CD8-positive, alpha-beta memory T cell (primary cell): ENCODE data around the gene SPEF1. TPM values are rescaled to one million over a fixed set of nuclear protein-coding genes. Genes with fewer than 3 reads are reported as not detected.
A peak's percentile ranks its signal among the peaks of the same experiment; 100 is the strongest.

Experiments used
- CTCF ChIA-PET: fragments of 350-600 bp; sonication (Branson Sonifier 250); formaldehyde crosslinking; loops from one replicate; lab custom pipeline; 2021; ENCODE audit warnings: antibody characterized with exemption; lab: Charles Lee
- POLR2A ChIA-PET: fragments of 350-600 bp; sonication (Branson Sonifier 250); formaldehyde crosslinking; loops from one replicate; lab custom pipeline; 2021; ENCODE audit warnings: antibody characterized with exemption; lab: Charles Lee
- DNase-seq, 5 donors: peaks; one replicate each; pipeline versions ENCODE4 v3.0.0 to v3.0.0-alpha.2; 2020 to 2022; ENCODE audit warnings: mixed read lengths in 1 of 5
- H3K27ac ChIP-seq: one replicate; pipeline ENCODE4 v1.7.0; 2013; ENCODE audit warnings: low read depth, mild to moderate bottlenecking, low read length, moderate library complexity
- H3K27me3 ChIP-seq: 2 replicates; pipeline ENCODE4 v1.7.0; 2013; ENCODE audit warnings: low read length, mild to moderate bottlenecking; ENCODE audit not compliant: insufficient read depth, poor library complexity, severe bottlenecking
- H3K36me3 ChIP-seq: 2 replicates; pipeline ENCODE4 v1.7.0; 2013; ENCODE audit warnings: mild to moderate bottlenecking, low read length, moderate library complexity; ENCODE audit not compliant: insufficient read depth
- H3K4me1 ChIP-seq: 2 replicates; pipeline ENCODE4 v1.7.0; 2013; ENCODE audit warnings: mild to moderate bottlenecking, low read length, moderate library complexity; ENCODE audit not compliant: insufficient read depth
- H3K4me3 ChIP-seq: 2 replicates; pipeline ENCODE4 v1.7.0; 2013; ENCODE audit warnings: mild to moderate bottlenecking, low read length
- H3K9me3 ChIP-seq: 2 replicates; pipeline ENCODE4 v1.7.0; 2013; ENCODE audit warnings: mild to moderate bottlenecking, low read length
- H3K27ac Mint-ChIP-seq, 8 donors: one replicate each; pipeline ENCODE4 v1.8.0; 2020 to 2021; ENCODE audit warnings: mixed read lengths in 8 of 8, mild to moderate bottlenecking in 6 of 8, inconsistent platforms in 3 of 8, moderate library complexity in 3 of 8
- H3K27me3 Mint-ChIP-seq, 2 donors: one replicate each; pipeline ENCODE4 v1.8.0; 2020 to 2021; ENCODE audit warnings: mixed read lengths in 2 of 2, mild to moderate bottlenecking in 1 of 2, moderate library complexity in 1 of 2
- H3K36me3 Mint-ChIP-seq, 3 donors: one replicate each; pipeline ENCODE4 v1.8.0; 2020 to 2021; ENCODE audit warnings: mixed read lengths in 3 of 3, inconsistent platforms in 1 of 3, mild to moderate bottlenecking in 1 of 3
- H3K4me1 Mint-ChIP-seq, 3 donors: one replicate each; pipeline ENCODE4 v1.8.0; 2020 to 2021; ENCODE audit warnings: mixed read lengths in 3 of 3, inconsistent platforms in 1 of 3, mild to moderate bottlenecking in 1 of 3
- H3K4me3 Mint-ChIP-seq, 7 donors: one replicate each; pipeline ENCODE4 v1.8.0; 2020 to 2021; ENCODE audit warnings: mixed read lengths in 7 of 7, mild to moderate bottlenecking in 6 of 7, moderate library complexity in 4 of 7, inconsistent platforms in 2 of 7
- H3K9me3 Mint-ChIP-seq, 5 donors: one replicate each; pipeline ENCODE4 v1.8.0; 2020 to 2022; ENCODE audit warnings: mixed read lengths in 5 of 5, mild to moderate bottlenecking in 3 of 5, moderate library complexity in 2 of 5, inconsistent platforms in 1 of 5
- polyA plus RNA-seq: library from polyadenylated mRNA; unstranded; fragments of 300-500 nt; fragmentation: Illumina TruSeq; gene quantifications from one replicate; pipeline ENCODE4 v1.2.3, GENCODE V29; 2021
- total RNA-seq, 2 experiments: library from RNA; stranded (reverse); gene quantifications; one replicate each; pipeline ENCODE4 v1.2.3, GENCODE V29; 2021

Gene SPEF1
- total and polyA plus RNA-seq, 3 experiments from 2014 or later = 0.13 to 0.24 TPM; not detected in 1

- no peaks in the 10 kb centered on the region for H3K4me1 ChIP-seq
- peak overlapping the region in 5 of 7 donors; percentile 26 to 80 (median 73) for H3K4me3 Mint-ChIP-seq
- no peaks in the 10 kb centered on the region for H3K9me3 ChIP-seq
- H3K36me3 ChIP-seq = no peaks in the 10 kb centered on the region
- no peak overlapping the region for H3K4me3 ChIP-seq
- no peaks in the 10 kb centered on the region for H3K27me3 ChIP-seq
- CTCF ChIA-PET = interaction anchor here (0.8 to 2.2 kb wide), 7 partner anchors 16 to 334 kb away, joined by 3 to 14 read pairs (median 5); partner anchors contain the start of genes ADISSP, AP5S1 and CENPB
- POLR2A ChIA-PET = no interaction called here
- H3K27ac Mint-ChIP-seq = peak overlapping the region in 2 of 8 donors; percentile 78 to 88
- H3K4me1 Mint-ChIP-seq = peaks cover 6 to 18% (median 11%) of the 10 kb centered on the region in 3 donors
- no peak overlapping the region for H3K27ac ChIP-seq
- H3K9me3 Mint-ChIP-seq = no peaks in the 10 kb centered on the region
- H3K36me3 Mint-ChIP-seq = peaks cover 0 to 12% (median 3%) of the 10 kb centered on the region in 3 donors
- H3K27me3 Mint-ChIP-seq = peaks cover 4 to 14% of the 10 kb centered on the region in 2 donors
- peak; percentile 35 to 61 (median 49) for DNase-seq
Observed at GRCh38 chr20:3751675-3752385, 29.4 kb downstream of the SPEF1 start.

- Mint-ChIP-seq H3K27ac (no peak overlapping the region), H3K36me3 (peaks cover 0 to 10% (median 2%) of the 10 kb centered on the region in 3 donors), H3K27me3 (peaks cover 4 to 18% of the 10 kb centered on the region in 2 donors), H3K9me3 (no peaks in the 10 kb centered on the region), H3K4me3 (peak overlapping the region in 2 of 7 donors; percentile 39 to 61), H3K4me1 (peaks cover 6 to 18% (median 11%) of the 10 kb centered on the region in 3 donors)
- Histone ChIP-seq H3K36me3 (no peaks in the 10 kb centered on the region), H3K4me3 (no peak overlapping the region), H3K27me3 (no peaks in the 10 kb centered on the region), H3K27ac (no peak overlapping the region), H3K9me3 (no peaks in the 10 kb centered on the region), H3K4me1 (no peaks in the 10 kb centered on the region)
- ChIA-PET POLR2A (no interaction called here), CTCF (interaction anchor here (0.8 to 2.2 kb wide), 6 partner anchors 16 to 334 kb away, joined by 3 to 7 read pairs (median 4); partner anchors contain the start of genes ADISSP and AP5S1)
- no peak for DNase-seq
Observed at GRCh38 chr20:3751305-3751674, 30.0 kb downstream of the SPEF1 start.

GRCh38 chr20:3749689-3750531 is 31.3 kb downstream of the SPEF1 start:
- Histone ChIP-seq H3K27me3 (no peaks in the 10 kb centered on the region), H3K4me3 (no peak overlapping the region), H3K9me3 (no peaks in the 10 kb centered on the region), H3K27ac (no peak overlapping the region), H3K36me3 (no peaks in the 10 kb centered on the region), H3K4me1 (no peaks in the 10 kb centered on the region)
- CTCF ChIA-PET = interaction anchor here (1.1 to 1.5 kb wide), 4 partner anchors 15 to 105 kb away, joined by 3 to 5 read pairs (median 3); no protein-coding TSS in a partner anchor
- H3K27ac Mint-ChIP-seq = no peak overlapping the region
- no peak overlapping the region for H3K4me3 Mint-ChIP-seq
- POLR2A ChIA-PET = no interaction called here
- no peaks in the 10 kb centered on the region for H3K9me3 Mint-ChIP-seq
- peaks cover 10 to 22% (median 13%) of the 10 kb centered on the region in 3 donors for H3K4me1 Mint-ChIP-seq
- H3K36me3 Mint-ChIP-seq = peaks cover 0 to 5% (median 0%) of the 10 kb centered on the region in 3 donors
- peaks cover 4 to 28% of the 10 kb centered on the region in 2 donors for H3K27me3 Mint-ChIP-seq
- DNase-seq = peak in 3 of 5 donors; percentile 12 to 35 (median 13)

GRCh38 chr20:3749087-3749688 is 32.1 kb downstream of the SPEF1 start:
- H3K27ac ChIP-seq = no peak overlapping the region

GRCh38 chr20:3748073-3748472 is 33.2 kb downstream of the SPEF1 start:
- H3K4me1 Mint-ChIP-seq = peaks cover 17 to 28% (median 18%) of the 10 kb centered on the region in 3 donors
- no peaks in the 10 kb centered on the region for H3K9me3 Mint-ChIP-seq
- ChIA-PET CTCF (interaction anchor here (1.1 to 1.3 kb wide), 2 partner anchors 9 to 12 kb away, joined by 3 read pairs; no protein-coding TSS in a partner anchor), POLR2A (interaction anchor here (0.5 kb wide), 1 partner anchor 106 kb away, joined by 3 read pairs; no protein-coding TSS in a partner anchor)
- peaks cover 5% of the 10 kb centered on the region for H3K4me1 ChIP-seq
- H3K4me3 ChIP-seq = no peak overlapping the region
- no peak overlapping the region for H3K4me3 Mint-ChIP-seq
- no peaks in the 10 kb centered on the region for H3K36me3 ChIP-seq
- no peak overlapping the region for H3K27ac ChIP-seq
- no peak overlapping the region for H3K27ac Mint-ChIP-seq
- H3K36me3 Mint-ChIP-seq = peaks cover 0 to under 1% (median 0%) of the 10 kb centered on the region in 3 donors
- H3K27me3 Mint-ChIP-seq = peaks cover 4 to 36% of the 10 kb centered on the region in 2 donors
- DNase-seq = no peak
- no peaks in the 10 kb centered on the region for H3K27me3 ChIP-seq
- H3K9me3 ChIP-seq = no peaks in the 10 kb centered on the region

More at GRCh38 chr20:3749087-3749688, 32.1 kb downstream of the SPEF1 start:
- Histone ChIP-seq H3K4me3 (no peak overlapping the region), H3K9me3 (no peaks in the 10 kb centered on the region), H3K27me3 (no peaks in the 10 kb centered on the region), H3K4me1 (peaks cover 5% of the 10 kb centered on the region), H3K36me3 (no peaks in the 10 kb centered on the region)
- Mint-ChIP-seq H3K4me1 (peaks cover 17 to 29% (median 19%) of the 10 kb centered on the region in 3 donors), H3K36me3 (peaks cover 0 to 3% (median 0%) of the 10 kb centered on the region in 3 donors), H3K27ac (no peak overlapping the region), H3K9me3 (no peaks in the 10 kb centered on the region), H3K27me3 (peaks cover 4 to 35% of the 10 kb centered on the region in 2 donors), H3K4me3 (no peak overlapping the region)
- CTCF ChIA-PET = interaction anchor here (1.1 to 1.3 kb wide), 3 partner anchors 8 to 29 kb away, joined by 3 read pairs; no protein-coding TSS in a partner anchor
- POLR2A ChIA-PET = no interaction called here
- DNase-seq = peak in 1 of 5 donors; percentile 28

GRCh38 chr20:3747471-3747870 is 33.8 kb downstream of the SPEF1 start:
- ChIA-PET POLR2A (no interaction called here), CTCF (interaction anchor here (1.1 kb wide), 1 partner anchor 12 kb away, joined by 3 read pairs; no protein-coding TSS in a partner anchor)
- Mint-ChIP-seq H3K27ac (no peak overlapping the region), H3K4me3 (no peak overlapping the region), H3K27me3 (peaks cover 4 to 36% of the 10 kb centered on the region in 2 donors), H3K4me1 (peaks cover 13 to 22% (median 13%) of the 10 kb centered on the region in 3 donors), H3K36me3 (no peaks in the 10 kb centered on the region), H3K9me3 (no peaks in the 10 kb centered on the region)
- no peak overlapping the region for H3K4me3 ChIP-seq
- no peaks in the 10 kb centered on the region for H3K9me3 ChIP-seq
- H3K36me3 ChIP-seq = no peaks in the 10 kb centered on the region
- no peak for DNase-seq
- H3K27me3 ChIP-seq = no peaks in the 10 kb centered on the region
- H3K27ac ChIP-seq = no peak overlapping the region
- H3K4me1 ChIP-seq = peaks cover 5% of the 10 kb centered on the region

- Mint-ChIP-seq H3K4me3 (peak overlapping the region in 2 of 7 donors; percentile 25 to 28), H3K36me3 (no peaks in the 10 kb centered on the region)
Observed at GRCh38 chr20:3745686-3746173, 35.5 kb downstream of the SPEF1 start.

More at GRCh38 chr20:3745686-3746173, 35.5 kb downstream of the SPEF1 start:
- H3K4me3 ChIP-seq = no peak overlapping the region
- H3K27me3 ChIP-seq = no peaks in the 10 kb centered on the region
- Mint-ChIP-seq H3K9me3 (no peaks in the 10 kb centered on the region), H3K27ac (no peak overlapping the region), H3K4me1 (peaks cover 9 to 13% (median 13%) of the 10 kb centered on the region in 3 donors), H3K27me3 (peaks cover 4 to 39% of the 10 kb centered on the region in 2 donors)
- H3K9me3 ChIP-seq = no peaks in the 10 kb centered on the region
- H3K4me1 ChIP-seq = peaks cover 5% of the 10 kb centered on the region
- POLR2A ChIA-PET = no interaction called here
- no peak overlapping the region for H3K27ac ChIP-seq
- DNase-seq = peak in 1 of 5 donors; percentile 41
- CTCF ChIA-PET = interaction anchor here (1.5 kb wide), 1 partner anchor 7 kb away, joined by 5 read pairs; no protein-coding TSS in a partner anchor
- H3K36me3 ChIP-seq = no peaks in the 10 kb centered on the region
